ENCODE data around the gene TPM1.
A peak's percentile ranks its signal among the peaks of the same experiment; 100 is the strongest.

The TPM1 gene

GRCh38 chr15:63040954-63041353 lies 1.6 kb upstream of the TPM1 start:
- DNase-seq (ENCODE audit: low read depth in 1 of 2, low spot score in 1 of 2), result no peak

DNA sequence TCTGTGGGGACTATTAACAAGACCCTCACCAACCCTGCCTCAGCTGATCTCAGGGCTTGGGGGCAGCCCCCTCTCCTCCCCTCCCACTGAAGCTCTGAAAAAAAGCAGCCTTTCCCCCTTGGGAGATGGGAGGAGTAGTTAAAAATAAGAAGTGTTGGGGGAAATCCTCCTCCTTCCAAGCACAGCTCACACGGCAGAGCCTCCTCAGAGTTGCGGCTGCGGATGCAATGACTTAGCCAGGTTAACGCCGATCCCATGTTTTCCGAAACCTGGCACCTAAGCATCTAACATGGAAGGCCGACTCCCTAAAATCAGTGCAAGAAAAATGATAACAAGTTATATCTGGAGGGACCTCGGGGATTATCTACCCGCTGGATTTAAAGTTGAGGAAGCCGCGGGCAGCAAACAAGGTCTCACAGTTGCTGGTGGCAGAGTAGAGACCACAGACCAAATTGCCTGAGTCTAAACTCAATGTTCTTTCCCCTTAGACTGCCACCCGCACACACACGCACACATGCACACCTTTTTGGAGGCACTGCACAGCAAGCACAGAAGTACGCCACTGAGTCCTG lies 1.1 kb upstream of the TPM1 start:
- no peak for DNase-seq (ENCODE audit: low read depth in 1 of 2, low spot score in 1 of 2)

DNA sequence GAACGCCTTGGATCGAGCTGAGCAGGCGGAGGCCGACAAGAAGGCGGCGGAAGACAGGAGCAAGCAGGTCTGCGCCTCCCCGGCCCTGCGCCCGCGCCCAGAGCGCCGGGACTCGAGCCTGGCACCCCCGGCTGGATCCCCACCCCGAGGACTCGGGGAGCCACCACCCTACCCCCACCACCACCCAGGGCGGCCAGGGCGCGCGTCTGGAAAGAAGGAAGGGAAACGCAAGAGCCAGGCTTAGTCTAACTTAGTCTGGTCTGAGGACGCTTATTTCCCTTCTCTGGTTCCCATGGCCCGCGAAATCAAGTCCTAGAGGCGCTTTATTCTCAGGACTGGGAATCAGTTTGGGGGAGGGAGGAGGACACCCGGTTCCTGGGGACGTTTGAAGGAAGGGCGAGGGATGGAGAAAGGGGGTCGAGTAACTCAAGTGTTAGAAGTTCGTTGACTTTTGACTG lies 359 bp downstream of the TPM1 start:
- no peak for DNase-seq (ENCODE audit: low read depth in 1 of 2, low spot score in 1 of 2)

DNA sequence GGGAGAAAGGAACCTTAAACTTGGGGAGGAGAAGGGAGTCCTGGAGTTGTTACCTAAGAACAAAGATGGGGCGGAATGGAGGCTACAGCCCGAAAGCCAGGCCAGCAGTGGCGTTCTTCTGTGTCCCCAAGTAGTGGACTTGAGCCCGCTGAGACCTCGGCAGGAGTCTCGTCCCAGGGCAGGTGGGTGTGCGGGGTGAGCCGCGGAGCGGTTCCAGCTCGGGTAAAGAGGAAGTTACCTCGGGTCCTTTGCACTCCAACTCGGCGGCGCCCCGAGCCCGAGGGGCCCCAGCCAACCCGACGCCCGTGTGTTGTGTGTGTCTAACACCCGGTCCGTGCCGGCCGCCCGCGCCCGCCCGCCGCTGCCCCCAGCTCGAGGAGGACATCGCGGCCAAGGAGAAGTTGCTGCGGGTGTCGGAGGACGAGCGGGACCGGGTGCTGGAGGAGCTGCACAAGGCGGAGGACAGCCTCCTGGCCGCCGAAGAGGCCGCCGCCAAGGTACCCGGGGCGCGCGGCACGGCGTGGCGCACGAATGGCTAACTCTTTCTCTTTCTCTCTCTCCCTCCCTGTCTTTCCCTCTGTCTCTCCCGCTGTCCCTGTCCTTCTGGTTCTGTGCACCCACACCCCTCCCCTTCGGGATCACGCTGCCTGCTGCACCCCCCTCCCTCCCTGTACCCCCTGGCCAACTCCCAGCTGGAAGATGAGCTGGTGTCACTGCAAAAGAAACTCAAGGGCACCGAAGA lies 959 bp downstream of the TPM1 start:
- DNase-seq (ENCODE audit: low read depth in 1 of 2, low spot score in 1 of 2), result no peak

GRCh38 chr15:63044077-63044644 lies 1.6 kb downstream of the TPM1 start:
- no peak for DNase-seq (ENCODE audit: low read depth in 1 of 2, low spot score in 1 of 2)

DNA sequence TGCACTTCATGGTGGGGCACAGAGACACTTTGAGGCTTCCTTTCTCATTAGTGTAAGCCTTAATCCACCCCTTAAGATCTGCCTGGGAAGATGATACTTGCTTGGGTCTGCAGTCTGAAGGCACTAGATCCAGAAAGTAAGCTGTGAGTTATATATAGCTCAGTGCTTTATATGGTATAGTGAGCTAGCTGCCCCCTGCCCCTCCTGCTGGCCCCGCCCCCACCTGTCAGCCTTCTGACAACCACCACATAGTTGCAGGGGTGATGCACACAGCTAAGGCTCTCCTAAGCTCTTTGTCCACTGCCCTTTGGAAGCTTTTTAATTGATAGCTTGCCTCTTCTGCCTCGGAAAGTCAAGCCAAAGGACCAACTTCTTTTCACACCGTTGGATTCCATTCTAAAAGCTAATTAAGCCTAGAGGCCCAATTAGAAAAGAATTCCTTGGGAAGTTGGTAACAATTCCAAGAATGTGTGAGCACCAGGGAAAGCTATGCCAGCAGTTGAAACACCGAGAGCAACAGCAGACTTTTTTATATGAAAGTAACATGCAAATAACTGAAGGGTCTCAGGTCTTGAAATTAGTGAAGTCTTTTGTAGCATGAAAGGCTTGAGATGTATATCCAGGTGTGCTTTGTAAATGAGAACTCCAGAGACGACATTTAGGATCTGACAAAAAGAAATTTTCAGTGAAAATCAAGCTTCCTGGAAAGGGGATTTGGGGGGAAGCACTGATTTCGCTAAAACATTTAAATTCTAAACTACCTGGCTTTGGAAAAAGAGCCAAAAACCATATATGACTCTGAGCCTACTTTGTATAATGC lies 2.3 kb downstream of the TPM1 start:
- no peak for DNase-seq (ENCODE audit: low read depth in 1 of 2, low spot score in 1 of 2)

- no peak for DNase-seq (ENCODE audit: low read depth in 1 of 2, low spot score in 1 of 2)
Measured at GRCh38 chr15:63045465-63045840, 2.9 kb downstream of the TPM1 start.

- no peak for DNase-seq (ENCODE audit: low read depth in 1 of 2, low spot score in 1 of 2)
Measured at GRCh38 chr15:63045879-63046278, 3.3 kb downstream of the TPM1 start.

GRCh38 chr15:63046917-63047760 lies 4.6 kb downstream of the TPM1 start:
- no peak for DNase-seq (ENCODE audit: low read depth in 1 of 2, low spot score in 1 of 2)

GRCh38 chr15:63047792-63048114 lies 5.2 kb downstream of the TPM1 start:
- DNase-seq (ENCODE audit: low read depth in 1 of 2, low spot score in 1 of 2), result no peak

DNA sequence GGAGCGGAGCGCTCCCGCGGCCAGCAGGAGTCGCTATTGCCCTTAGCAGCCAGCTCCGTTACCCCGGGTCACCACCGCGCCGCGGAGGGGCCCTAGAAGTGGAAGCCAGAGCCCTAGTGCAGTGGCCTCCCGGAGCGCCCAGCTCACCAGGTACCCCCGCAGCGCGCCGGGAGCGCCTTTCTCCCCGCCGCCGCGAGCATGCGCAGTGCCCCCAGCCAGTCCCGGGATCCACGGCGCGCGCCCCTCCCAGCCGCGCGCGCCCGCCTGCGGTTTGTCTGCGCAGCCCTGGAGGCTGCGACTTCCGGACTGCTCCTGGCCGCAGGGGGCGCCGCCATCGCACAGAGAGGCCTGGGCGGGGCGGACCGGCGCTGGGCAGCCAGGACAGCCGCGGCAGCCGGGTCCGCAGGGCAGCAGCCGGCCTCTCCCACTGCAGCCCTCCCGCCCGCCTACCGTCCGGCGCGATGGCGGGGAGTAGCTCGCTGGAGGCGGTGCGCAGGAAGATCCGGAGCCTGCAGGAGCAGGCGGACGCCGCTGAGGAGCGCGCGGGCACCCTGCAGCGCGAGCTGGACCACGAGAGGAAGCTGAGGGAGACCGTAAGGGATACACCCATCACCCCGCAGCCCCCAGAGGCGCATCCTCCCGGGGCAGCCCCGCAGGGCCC lies 5.7 kb downstream of the TPM1 start:
- DNase-seq (ENCODE audit: low read depth in 1 of 2, low spot score in 1 of 2), result peak; percentile 69 to 77

- DNase-seq (ENCODE audit: low read depth in 1 of 2, low spot score in 1 of 2), result no peak
Measured at GRCh38 chr15:63048776-63049665, 6.5 kb downstream of the TPM1 start.

DNA sequence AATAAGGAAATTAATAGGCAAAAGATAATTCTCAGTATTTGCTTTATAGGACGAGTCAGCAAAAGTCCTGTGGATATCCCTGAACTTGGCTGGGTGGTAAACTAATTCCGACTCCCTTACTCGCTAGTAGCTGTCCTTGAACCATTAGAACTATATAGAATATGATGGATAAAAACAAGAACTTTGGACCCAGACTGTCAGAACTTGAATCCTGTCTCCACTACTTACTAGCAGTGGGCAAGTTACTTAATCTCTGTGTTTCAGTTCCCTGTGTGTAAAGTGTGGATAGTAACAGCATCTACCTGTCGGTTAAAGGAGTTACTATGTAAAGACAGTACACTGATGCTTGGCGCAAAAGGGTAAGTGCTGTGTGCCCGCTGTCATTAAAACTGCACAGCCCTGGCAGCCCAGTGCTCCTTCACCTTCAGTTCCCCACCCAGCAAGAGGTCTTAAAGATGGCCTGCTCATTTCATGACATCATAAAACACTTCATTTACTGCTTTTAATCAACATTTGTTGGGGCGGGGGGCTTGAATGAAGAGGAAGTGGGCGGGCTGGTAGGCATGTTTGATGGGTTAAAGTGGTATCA lies 7.3 kb downstream of the TPM1 start:
- no peak for DNase-seq (ENCODE audit: low read depth in 1 of 2, low spot score in 1 of 2)

DNA sequence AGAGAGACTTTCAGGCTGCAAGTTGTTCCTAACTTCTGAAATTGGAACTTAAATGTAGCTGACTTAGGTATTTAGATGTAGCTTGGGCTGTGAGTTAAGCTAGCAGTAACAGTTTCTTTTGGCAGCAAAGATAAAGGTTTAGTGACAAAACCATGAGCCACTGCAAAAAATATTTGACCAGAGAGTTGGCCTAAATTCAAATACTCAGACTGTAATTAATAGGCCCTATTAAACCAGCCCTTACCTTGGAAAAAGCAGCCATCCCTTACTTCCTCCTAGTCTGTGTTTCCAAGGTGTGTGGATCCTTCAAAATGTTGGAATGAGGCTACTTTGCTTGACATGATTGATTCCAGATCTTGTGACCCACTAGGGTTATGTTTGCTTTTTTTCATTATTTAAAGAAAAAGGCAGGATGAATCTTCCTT lies 8.2 kb downstream of the TPM1 start:
- DNase-seq (ENCODE audit: low read depth in 1 of 2, low spot score in 1 of 2), result no peak

DNA sequence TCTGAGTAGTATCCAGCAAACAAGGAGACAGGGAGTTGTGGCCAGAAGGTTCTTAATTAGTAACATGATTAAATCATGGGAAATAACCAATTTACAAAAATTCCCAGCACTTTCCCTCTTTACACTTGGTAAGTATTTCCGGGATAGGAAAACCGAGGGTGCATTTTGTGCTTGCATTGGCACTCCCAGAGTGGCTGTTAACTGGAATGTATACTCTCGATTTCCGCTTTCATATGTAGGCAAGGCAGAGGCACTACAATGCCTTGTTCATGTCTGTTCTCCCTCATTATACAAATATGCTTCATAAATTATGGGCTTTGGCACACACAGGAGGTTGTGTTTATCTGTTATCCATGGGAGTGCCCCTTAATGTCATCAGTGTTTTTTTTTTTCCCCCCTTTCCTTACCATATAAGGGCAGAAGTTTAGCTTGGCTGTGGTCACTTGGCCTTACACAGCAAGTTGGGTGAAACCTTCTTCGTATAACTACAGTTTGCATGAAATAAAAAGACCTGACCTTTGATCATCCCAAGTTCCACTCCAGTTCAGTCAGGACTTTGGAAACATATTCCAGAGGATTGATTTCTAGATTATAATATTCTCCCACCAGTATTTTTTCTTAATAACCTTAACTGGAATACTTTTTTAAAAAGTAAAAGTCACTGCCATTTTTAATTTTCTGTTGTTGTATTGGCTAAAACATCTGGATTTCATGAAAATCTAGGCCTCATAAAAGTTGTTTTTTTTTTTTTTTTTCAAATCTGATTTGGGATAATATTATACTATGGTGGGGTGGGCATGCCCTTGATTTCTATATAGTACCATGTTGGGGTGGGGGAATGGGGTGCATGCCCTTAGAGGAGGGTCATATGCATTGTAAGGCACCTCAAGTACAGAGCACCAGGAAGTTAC lies 8.9 kb downstream of the TPM1 start:
- no peak for DNase-seq (ENCODE audit: low read depth in 1 of 2, low spot score in 1 of 2)

DNA sequence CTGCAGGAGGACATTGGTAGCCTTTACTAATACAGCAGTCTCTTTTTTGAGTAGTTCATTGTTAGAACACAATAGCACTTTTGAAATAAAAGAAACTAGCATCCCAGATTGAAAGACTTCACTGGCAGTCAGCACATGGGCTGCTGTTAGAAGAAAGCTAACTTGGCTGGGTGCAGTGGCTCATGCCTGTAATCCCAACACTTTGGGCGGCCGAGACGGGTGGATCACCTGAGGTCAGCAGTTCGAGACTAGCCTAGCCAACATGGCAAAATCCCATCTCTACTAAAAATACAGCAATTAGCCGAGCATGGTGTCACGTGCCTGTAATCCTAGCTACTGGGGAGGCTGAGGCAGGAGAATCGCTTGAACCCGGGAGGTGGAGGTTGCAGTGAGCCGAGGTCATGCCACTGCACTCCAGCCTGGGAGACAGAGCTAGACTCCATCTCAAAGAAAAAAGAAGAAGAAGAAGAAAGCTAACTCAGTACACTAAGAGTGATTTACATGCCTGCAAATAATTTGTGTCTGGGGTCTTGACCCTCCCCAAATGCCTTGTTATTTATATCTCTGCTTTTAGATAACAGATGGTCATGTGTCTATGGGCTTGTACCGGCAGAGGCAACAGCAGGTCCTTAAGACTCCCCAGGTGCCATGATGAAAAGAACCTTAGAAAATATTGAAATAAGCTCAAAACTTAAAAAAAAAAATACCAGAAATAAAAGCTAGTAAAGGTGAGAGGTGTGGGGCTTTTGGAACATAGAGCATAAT lies 9.7 kb downstream of the TPM1 start:
- no peak for DNase-seq (ENCODE audit: low read depth in 1 of 2, low spot score in 1 of 2)

DNA sequence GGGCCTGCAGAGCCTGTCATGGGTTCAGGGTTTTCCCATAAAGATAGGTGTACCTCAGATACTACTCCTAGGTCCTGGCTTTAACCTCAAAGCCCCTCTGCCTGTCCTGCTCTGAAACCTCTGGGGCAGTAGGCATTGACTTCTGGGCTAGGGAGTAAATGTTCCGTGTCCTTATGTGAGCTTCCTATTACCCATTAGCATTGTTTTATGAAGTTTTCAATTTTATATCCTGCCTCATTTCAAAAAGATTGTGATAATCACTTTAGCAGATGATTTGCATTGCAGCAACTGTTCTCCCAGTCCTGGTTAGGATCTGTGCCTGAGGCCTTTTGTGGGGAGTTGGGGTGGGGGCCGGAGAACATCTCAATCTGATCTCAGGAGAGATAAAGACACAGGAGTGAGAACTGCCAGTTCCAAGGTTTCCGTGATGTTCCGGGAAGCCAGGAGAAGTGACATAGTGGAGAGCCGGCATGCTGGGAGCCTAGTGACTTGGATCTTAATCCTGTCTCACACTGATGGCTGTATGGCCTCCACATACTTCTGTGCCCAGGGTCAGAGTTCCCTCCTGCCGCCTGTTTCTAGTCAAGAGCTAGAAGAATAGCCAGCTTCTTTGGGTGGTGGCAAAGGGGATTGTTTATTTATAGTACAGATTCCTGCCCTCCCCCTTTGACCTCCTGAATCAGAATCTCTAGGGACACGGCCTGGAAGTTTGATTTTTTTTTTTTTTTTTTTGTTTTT lies 10.6 kb downstream of the TPM1 start:
- no peak for DNase-seq (ENCODE audit: low read depth in 1 of 2, low spot score in 1 of 2)
